NCI-H1417 (cell line): ENCODE results near the gene SAMD8.
"Not testable (repeated sequence)": the region's sequence is repeated elsewhere in the genome, so short reads cannot be mapped to it uniquely, and the experiment has no call there.

ENCODE experiments used
- DNase-seq, 3 experiments: peaks; one replicate each; lab custom pipeline; 2025; lab: John Stamatoyannopoulos, UW

SAMD8 gene

GRCh38 chr10:75140246-75140645 is 28.8 kb downstream of the SAMD8 start:
- DNase-seq = no peak

- DNase-seq = no peak
These were observed 31.9 kb downstream of the SAMD8 start for GRCh38 chr10:75143353-75143752.

GRCh38 chr10:75145590-75145989 is 34.1 kb downstream of the SAMD8 start:
- no peak for DNase-seq

GRCh38 chr10:75146780-75147179 is 35.3 kb downstream of the SAMD8 start:
- peak in 1 of 3 experiments; percentile 9 for DNase-seq

GRCh38 chr10:75150656-75151055 is 39.2 kb downstream of the SAMD8 start:
- DNase-seq = no peak

- DNase-seq = no peak
These were observed 48.1 kb downstream of the SAMD8 start for GRCh38 chr10:75159519-75159918.

GRCh38 chr10:75165684-75166622 is 54.5 kb downstream of the SAMD8 start:
- no peak for DNase-seq

GRCh38 chr10:75166623-75166972 is 55.1 kb downstream of the SAMD8 start:
- DNase-seq = no peak

GRCh38 chr10:75168275-75168674 is 56.8 kb downstream of the SAMD8 start:
- DNase-seq = no peak

- DNase-seq = no peak
These were observed 58.8 kb downstream of the SAMD8 start for GRCh38 chr10:75170215-75170614.

GRCh38 chr10:75175046-75175445 is 63.6 kb downstream of the SAMD8 start:
- DNase-seq = no peak

GRCh38 chr10:75176046-75176445 is 64.6 kb downstream of the SAMD8 start:
- no peak for DNase-seq

GRCh38 chr10:75176736-75177135 is 65.3 kb downstream of the SAMD8 start:
- DNase-seq = no peak

- DNase-seq = no peak
These were observed 68.3 kb downstream of the SAMD8 start for GRCh38 chr10:75179657-75180177.

- DNase-seq = no peak
These were observed 69.1 kb downstream of the SAMD8 start for GRCh38 chr10:75180592-75180991.

- no peak for DNase-seq
These were observed 69.6 kb downstream of the SAMD8 start for GRCh38 chr10:75181073-75181472.

- no peak for DNase-seq
These were observed 74.9 kb downstream of the SAMD8 start for GRCh38 chr10:75186310-75186709.

- DNase-seq = peak; percentile 1 to 58 (median 26)
These were observed 76.5 kb downstream of the SAMD8 start for GRCh38 chr10:75187961-75188426.

- DNase-seq = not testable (repeated sequence)
These were observed 77.1 kb downstream of the SAMD8 start for GRCh38 chr10:75188522-75188921.

GRCh38 chr10:75189266-75190096 is 78.0 kb downstream of the SAMD8 start:
- DNase-seq = no peak

- DNase-seq = no peak
These were observed 80.5 kb downstream of the SAMD8 start for GRCh38 chr10:75191821-75192568.

GRCh38 chr10:75194625-75195024 is 83.2 kb downstream of the SAMD8 start:
- not testable (repeated sequence) for DNase-seq
